Stimulated activated naive CD8-positive, alpha-beta T cell treated with anti-CD3 and anti-CD28 coated beads, Interleukin-15, amount 100 ng/mL, for 72 hours (primary cell): ENCODE data around the gene SPATA13.

ENCODE experiments used
- ATAC-seq: fragments of 150-1000 bp; cut with Tn5 transposase; 2 replicates; pipeline ENCODE4 v1.10.0; 2021; ENCODE audit warnings: mild to moderate bottlenecking, moderate library complexity
- DNase-seq, 2 donors: peaks; one replicate each; pipeline ENCODE4 v3.0.0; 2021 to 2022
- H3K27ac Mint-ChIP-seq, 2 donors: one replicate each; pipeline ENCODE4 v1.8.0; 2022; ENCODE audit warnings: mild to moderate bottlenecking in 2 of 2, mixed read lengths in 2 of 2, moderate library complexity in 2 of 2
- H3K27me3 Mint-ChIP-seq: one replicate; pipeline ENCODE4 v1.8.0; 2022; ENCODE audit warnings: mixed read lengths
- H3K4me1 Mint-ChIP-seq: one replicate; pipeline ENCODE4 v1.8.0; 2022; ENCODE audit warnings: mild to moderate bottlenecking, mixed read lengths
- H3K4me3 Mint-ChIP-seq, 2 donors: one replicate each; pipeline ENCODE4 v1.8.0; 2022; ENCODE audit warnings: mild to moderate bottlenecking in 2 of 2, mixed read lengths in 2 of 2, moderate library complexity in 1 of 2
- H3K9me3 Mint-ChIP-seq, 2 donors: one replicate each; pipeline ENCODE4 v1.8.0; 2022; ENCODE audit warnings: mixed read lengths in 2 of 2

The SPATA13 gene

DNA sequence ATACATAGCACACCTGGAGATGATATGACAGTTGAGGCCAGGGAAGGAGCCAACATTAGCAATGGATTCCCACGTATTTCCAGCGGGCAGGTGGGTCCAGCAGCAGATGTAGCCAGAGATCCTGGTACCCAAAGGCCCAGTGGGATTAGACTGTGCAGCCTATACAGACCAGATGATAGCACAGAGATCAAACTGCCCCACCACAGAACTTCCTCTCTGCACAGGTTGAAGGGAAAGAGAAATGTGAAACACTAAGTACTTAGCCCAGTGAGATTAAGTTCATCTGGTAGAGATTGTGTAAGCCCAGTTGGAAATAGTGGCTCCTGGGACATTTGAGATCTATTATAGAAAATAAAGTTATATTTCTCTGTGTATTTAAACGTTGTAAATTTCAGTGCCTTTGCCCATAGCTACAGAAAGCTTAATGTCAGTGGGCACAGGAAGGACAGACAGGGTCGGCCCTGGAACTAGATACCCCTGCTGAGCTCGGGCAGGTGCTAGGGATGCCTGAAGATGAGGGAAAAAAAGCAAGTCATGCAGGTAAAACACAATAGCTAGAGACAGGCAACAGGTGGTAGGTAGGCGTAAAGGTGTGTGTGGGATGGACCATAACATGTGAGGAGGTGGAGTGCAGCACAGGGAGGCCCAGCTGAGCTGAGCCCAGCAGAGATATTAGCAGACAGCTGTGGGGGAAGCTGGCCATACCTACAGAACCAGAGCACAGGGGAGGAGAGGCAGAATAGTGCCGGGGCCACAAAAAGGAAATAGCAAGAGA is 27.3 kb upstream of the SPATA13 start:
- Mint-ChIP-seq H3K27me3 (no peaks in the 10 kb centered on the region), H3K9me3 (peaks cover 11 to 12% of the 10 kb centered on the region in 2 donors), H3K27ac (peak overlapping the region in 1 of 2 donors; percentile 10), H3K4me1 (no peaks in the 10 kb centered on the region), H3K4me3 (no peak overlapping the region)
- DNase-seq, result no peak
- no peak for ATAC-seq

- no peak for DNase-seq
- ATAC-seq, result no peak
- Mint-ChIP-seq H3K27ac (no peak overlapping the region), H3K9me3 (peaks cover 11 to 12% of the 10 kb centered on the region in 2 donors), H3K27me3 (no peaks in the 10 kb centered on the region), H3K4me3 (no peak overlapping the region), H3K4me1 (no peaks in the 10 kb centered on the region)
These were observed 26.3 kb upstream of the SPATA13 start for GRCh38 chr13:24134231-24134630.

DNA sequence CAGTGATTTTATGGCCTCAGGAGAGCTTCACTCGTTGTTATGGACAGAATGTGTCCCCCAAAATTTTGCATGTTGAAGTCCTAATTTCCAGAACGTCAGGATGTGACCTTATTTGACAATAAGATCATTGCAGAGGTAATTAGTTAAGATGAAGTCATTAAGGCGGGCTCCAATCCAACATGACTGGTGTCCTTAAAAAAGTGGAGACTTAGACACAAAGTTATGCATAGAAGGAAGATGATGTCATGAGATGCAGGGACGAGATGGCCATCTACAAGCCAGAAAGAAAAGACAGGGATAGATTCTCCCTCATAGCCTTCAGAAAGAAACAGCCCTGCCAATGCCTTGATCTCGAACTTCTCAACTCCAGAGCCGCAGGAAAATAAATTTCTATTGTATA is 25.8 kb upstream of the SPATA13 start:
- H3K27me3 Mint-ChIP-seq, result no peaks in the 10 kb centered on the region
- H3K9me3 Mint-ChIP-seq, result peaks cover 11 to 12% of the 10 kb centered on the region in 2 donors
- no peak overlapping the region for H3K27ac Mint-ChIP-seq
- ATAC-seq (no peak), DNase-seq (no peak)
- H3K4me3 Mint-ChIP-seq, result no peak overlapping the region
- no peaks in the 10 kb centered on the region for H3K4me1 Mint-ChIP-seq

- no peak for ATAC-seq
- no peak for DNase-seq
- Mint-ChIP-seq H3K27me3 (no peaks in the 10 kb centered on the region), H3K9me3 (peaks cover 11 to 12% of the 10 kb centered on the region in 2 donors), H3K4me1 (no peaks in the 10 kb centered on the region), H3K27ac (peak overlapping the region in 1 of 2 donors; percentile 77), H3K4me3 (no peak overlapping the region)
These were observed 24.7 kb upstream of the SPATA13 start for GRCh38 chr13:24135674-24136300.

- no peak for ATAC-seq
- no peak overlapping the region for H3K4me3 Mint-ChIP-seq
- H3K9me3 Mint-ChIP-seq, result no peaks in the 10 kb centered on the region
- DNase-seq, result no peak
- no peaks in the 10 kb centered on the region for H3K27me3 Mint-ChIP-seq
- no peak overlapping the region for H3K27ac Mint-ChIP-seq
- peaks cover 1% of the 10 kb centered on the region for H3K4me1 Mint-ChIP-seq
These were observed 21.6 kb upstream of the SPATA13 start for GRCh38 chr13:24138911-24139310.

DNA sequence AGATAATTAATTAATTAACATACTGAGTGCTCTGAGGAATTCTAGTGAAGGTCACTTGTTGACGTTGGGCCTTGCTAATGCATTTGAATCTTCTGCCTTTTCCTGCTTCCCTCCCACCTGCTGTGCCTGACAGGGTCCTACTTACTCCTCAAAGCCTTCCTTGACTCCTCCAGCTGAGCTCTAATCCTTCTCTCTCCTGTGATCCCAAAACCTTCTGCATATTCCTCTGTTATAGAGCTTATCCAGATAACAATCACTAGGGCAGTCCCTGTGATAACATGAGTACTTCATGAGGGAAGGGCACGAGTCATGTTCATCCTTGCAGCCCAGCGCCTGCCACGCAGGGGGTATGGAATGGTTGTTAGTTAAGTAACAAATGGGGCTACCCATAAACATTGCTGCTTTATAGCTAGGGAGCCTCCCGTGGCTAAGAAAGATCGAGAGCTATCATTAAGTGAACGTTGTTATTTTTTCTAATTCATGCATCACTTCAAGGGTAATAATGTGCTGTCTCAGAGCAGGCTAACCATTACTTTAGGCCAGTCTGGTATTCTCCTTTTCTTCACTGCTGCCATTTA is 19.1 kb upstream of the SPATA13 start:
- no peaks in the 10 kb centered on the region for H3K27me3 Mint-ChIP-seq
- no peak for DNase-seq
- peaks cover 12% of the 10 kb centered on the region for H3K4me1 Mint-ChIP-seq
- H3K4me3 Mint-ChIP-seq, result no peak overlapping the region
- ATAC-seq, result no peak
- H3K9me3 Mint-ChIP-seq, result no peaks in the 10 kb centered on the region
- no peak overlapping the region for H3K27ac Mint-ChIP-seq

- DNase-seq (no peak), ATAC-seq (no peak)
- Mint-ChIP-seq H3K27me3 (no peaks in the 10 kb centered on the region), H3K4me1 (peaks cover 14% of the 10 kb centered on the region), H3K27ac (no peak overlapping the region), H3K9me3 (no peaks in the 10 kb centered on the region), H3K4me3 (no peak overlapping the region)
These were observed 18.1 kb upstream of the SPATA13 start for GRCh38 chr13:24142453-24142852.

DNA sequence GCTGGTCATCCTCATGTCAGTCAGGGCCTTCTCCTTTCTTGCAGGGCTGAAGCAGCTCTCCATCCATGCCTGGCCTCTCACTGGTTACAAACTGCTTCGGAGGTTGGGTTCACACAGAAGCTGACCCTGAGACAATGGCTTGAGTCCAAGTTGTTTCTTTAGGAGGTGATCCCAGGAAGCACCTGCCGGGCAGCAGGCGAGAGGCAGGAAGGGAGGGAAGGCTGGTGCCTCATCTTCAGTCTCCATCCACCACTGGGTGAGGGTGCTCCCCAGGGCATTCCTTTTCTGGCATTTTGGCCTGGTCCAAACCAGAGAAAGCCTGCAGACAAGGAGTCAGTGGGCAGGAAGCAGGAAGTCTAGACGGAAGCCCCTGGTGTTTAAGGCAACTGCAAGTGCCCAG is 17.6 kb upstream of the SPATA13 start:
- no peak for ATAC-seq
- Mint-ChIP-seq H3K9me3 (no peaks in the 10 kb centered on the region), H3K4me1 (peaks cover 17% of the 10 kb centered on the region), H3K4me3 (no peak overlapping the region), H3K27ac (no peak overlapping the region), H3K27me3 (no peaks in the 10 kb centered on the region)
- no peak for DNase-seq

- no peak for ATAC-seq
- Mint-ChIP-seq H3K27me3 (no peaks in the 10 kb centered on the region), H3K9me3 (no peaks in the 10 kb centered on the region), H3K27ac (no peak overlapping the region), H3K4me3 (no peak overlapping the region), H3K4me1 (peaks cover 17% of the 10 kb centered on the region)
- DNase-seq, result no peak
These were observed 15.3 kb upstream of the SPATA13 start for GRCh38 chr13:24145240-24145639.

DNA sequence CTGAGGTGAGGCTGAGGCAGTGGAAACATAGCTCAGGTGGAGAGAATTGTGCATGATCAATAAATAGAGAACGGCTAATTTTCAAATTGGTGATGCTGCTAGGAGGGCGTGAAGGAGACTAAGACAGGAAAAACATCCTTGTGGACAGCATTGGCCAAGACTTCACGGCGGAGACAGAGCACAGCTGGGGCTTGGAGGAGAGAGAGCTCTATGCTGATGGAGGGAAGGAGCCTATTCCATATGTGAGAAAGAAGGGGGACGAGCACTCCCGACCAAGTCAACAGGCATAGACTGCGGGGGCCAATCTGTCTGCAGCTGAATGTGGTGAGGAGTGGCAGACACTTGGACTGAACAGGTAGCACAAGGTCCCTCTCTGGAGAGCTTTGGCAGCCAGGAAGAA is 14.8 kb upstream of the SPATA13 start:
- Mint-ChIP-seq H3K4me3 (no peak overlapping the region), H3K27me3 (no peaks in the 10 kb centered on the region)

GRCh38 chr13:24146961-24147569 is 13.5 kb upstream of the SPATA13 start:
- H3K9me3 Mint-ChIP-seq, result no peaks in the 10 kb centered on the region
- H3K27ac Mint-ChIP-seq, result no peak overlapping the region
- DNase-seq (no peak), ATAC-seq (no peak)
- no peak overlapping the region for H3K4me3 Mint-ChIP-seq
- H3K27me3 Mint-ChIP-seq, result no peaks in the 10 kb centered on the region
- H3K4me1 Mint-ChIP-seq, result peaks cover 17% of the 10 kb centered on the region

More for the DNA sequence above, 14.8 kb upstream of the SPATA13 start:
- no peak overlapping the region for H3K27ac Mint-ChIP-seq
- H3K9me3 Mint-ChIP-seq, result no peaks in the 10 kb centered on the region
- H3K4me1 Mint-ChIP-seq, result peaks cover 17% of the 10 kb centered on the region
- ATAC-seq, result no peak
- DNase-seq, result no peak

- Mint-ChIP-seq H3K27ac (no peak overlapping the region), H3K4me3 (no peak overlapping the region), H3K9me3 (no peaks in the 10 kb centered on the region), H3K27me3 (peaks cover 4% of the 10 kb centered on the region), H3K4me1 (peaks cover 17% of the 10 kb centered on the region)
- no peak for ATAC-seq
- no peak for DNase-seq
These were observed 13.0 kb upstream of the SPATA13 start for GRCh38 chr13:24147570-24147963.

- Mint-ChIP-seq H3K9me3 (no peaks in the 10 kb centered on the region), H3K27me3 (peaks cover 11% of the 10 kb centered on the region), H3K4me3 (no peak overlapping the region), H3K27ac (no peak overlapping the region), H3K4me1 (peaks cover 17% of the 10 kb centered on the region)
- ATAC-seq, result no peak
- no peak for DNase-seq
These were observed 11.9 kb upstream of the SPATA13 start for GRCh38 chr13:24148414-24149235.

- ATAC-seq, result no peak
- Mint-ChIP-seq H3K27me3 (peaks cover 11% of the 10 kb centered on the region), H3K9me3 (no peaks in the 10 kb centered on the region), H3K4me1 (peaks cover 11% of the 10 kb centered on the region), H3K4me3 (no peak overlapping the region), H3K27ac (no peak overlapping the region)
- no peak for DNase-seq
These were observed 11.1 kb upstream of the SPATA13 start for GRCh38 chr13:24149246-24150032.

- Mint-ChIP-seq H3K27me3 (peaks cover 11% of the 10 kb centered on the region), H3K4me1 (peaks cover 5% of the 10 kb centered on the region), H3K9me3 (no peaks in the 10 kb centered on the region), H3K27ac (no peak overlapping the region), H3K4me3 (no peak overlapping the region)
- no peak for ATAC-seq
- no peak for DNase-seq
These were observed 9.9 kb upstream of the SPATA13 start for GRCh38 chr13:24150572-24150971.
